GM12875 (cell line): ENCODE measurements around the gene UGT1A9.

Source experiments
- H3K4me3 ChIP-seq: one replicate; pipeline ENCODE4 v1.5.1; 2011; ENCODE audit warnings: low read depth, low read length, control low read depth
- CTCF ChIP-seq: IDR thresholded peaks from 2 replicates; pipeline ENCODE4 v1.5.1; 2011; ENCODE audit warnings: low read depth, mild to moderate bottlenecking, control low read depth, inconsistent platforms, low read length, moderate library complexity, borderline replicate concordance; ENCODE audit not compliant: insufficient read depth

UGT1A9 gene

GRCh38 chr2:233807966-233808935 lies 136.6 kb downstream of the UGT1A9 start:
- TF ChIP-seq CTCF = no peak
- H3K4me3 ChIP-seq = no peak overlapping the region

GRCh38 chr2:233810385-233810784 lies 138.7 kb downstream of the UGT1A9 start:
- no peak for TF ChIP-seq CTCF
- no peak overlapping the region for H3K4me3 ChIP-seq

DNA sequence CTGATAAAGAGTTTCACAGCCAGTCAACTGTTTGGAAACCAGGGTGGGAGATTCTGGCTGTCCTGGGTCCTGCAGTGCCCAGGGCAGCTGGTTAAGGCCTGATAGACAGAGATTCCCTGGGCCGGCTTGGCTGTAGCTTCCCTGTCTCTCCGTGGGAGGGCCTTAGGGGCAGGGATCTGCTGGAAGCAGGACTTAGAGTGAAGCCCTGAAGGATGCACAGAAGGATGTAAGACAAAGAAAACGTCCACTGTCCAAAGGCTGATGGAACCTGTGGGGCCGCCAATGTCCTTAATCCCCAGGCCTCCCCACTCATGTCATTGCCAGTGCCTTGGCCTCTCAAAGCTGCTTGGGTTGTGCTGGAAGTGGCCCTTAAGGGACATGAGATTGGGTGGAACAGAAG lies 139.4 kb downstream of the UGT1A9 start:
- no peak overlapping the region for H3K4me3 ChIP-seq
- TF ChIP-seq CTCF = no peak

- H3K4me3 ChIP-seq = no peak overlapping the region
- TF ChIP-seq CTCF = no peak
Observed at GRCh38 chr2:233811732-233812131, 140.0 kb downstream of the UGT1A9 start.

DNA sequence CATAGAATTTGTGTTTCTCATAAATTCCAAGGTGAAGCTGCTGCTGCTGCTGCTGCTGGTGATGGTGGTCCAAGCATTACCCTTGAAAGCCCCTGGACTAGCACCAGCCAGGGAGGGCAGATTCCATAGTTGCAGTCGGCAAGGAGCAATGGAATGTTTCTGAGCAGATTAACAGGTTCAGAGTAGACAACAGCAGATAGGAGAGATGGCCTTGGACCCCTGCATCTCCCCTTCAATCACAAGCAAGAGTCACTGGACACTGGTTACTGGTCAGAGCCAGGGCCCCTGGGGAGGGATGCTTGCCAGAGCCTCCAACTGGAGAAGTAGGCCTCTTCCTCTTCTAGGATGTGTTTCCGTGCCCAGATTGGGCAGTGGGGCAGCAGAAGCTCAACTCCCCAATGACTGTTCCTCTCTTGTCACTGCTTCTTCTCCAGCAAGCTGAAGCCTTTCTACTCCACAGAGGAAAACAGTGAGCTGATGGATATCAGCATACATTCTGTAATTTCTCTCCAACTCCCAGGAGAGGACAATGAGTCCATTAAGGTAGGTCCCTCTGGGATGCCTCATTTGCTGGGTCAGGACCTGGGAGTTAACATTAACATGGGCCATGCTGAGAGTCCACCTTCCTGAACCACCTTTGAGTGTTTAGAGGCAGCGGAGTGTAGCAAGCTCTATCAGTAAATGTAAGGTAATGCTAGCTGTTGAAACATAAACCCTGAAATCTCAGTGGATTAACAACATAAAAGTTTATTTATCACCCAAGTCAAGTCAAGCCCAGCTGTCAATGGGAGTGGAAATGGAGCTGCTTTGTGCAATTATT lies 141.7 kb downstream of the UGT1A9 start:
- TF ChIP-seq CTCF = no peak
- H3K4me3 ChIP-seq = no peak overlapping the region

DNA sequence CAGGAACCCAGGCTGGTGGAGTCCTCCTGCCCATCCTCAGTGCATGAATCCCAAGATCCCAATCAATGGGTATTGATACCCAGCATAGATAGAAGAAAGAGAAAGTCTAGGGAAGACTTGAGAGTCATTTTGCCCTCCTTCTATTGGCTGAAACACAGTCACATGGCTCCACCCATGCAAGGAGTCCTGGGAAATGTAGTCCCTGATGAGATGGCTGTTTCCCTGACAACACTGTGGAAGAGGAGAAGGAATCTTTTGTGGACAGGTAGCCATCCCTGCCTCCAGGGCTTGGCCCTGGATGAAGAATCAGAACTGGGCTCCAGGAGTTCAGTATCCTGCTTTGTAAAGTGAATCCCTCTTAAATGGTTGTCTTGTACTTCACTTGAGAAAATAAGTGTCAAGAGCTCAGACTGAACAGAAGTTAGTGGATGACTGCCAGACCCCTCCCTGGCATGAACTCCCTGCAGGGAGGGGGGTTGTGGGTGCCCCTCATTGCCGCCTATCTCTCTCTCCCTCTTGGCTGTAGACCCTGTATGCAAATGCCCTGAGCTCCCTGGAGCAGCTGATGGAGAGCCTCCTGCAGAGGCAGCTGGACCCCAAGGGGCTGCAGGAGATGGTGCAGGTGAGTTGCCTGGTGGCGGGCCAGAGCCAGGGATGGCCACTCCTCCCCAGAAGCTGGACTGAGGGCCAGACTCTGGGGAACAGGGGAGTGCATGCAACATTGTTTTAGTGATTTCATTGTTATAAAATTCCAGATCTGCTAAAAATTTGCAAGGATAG lies 142.5 kb downstream of the UGT1A9 start:
- TF ChIP-seq CTCF = no peak

More for the DNA sequence above, 142.5 kb downstream of the UGT1A9 start:
- no peak overlapping the region for H3K4me3 ChIP-seq
